Stimulated activated naive CD8-positive, alpha-beta T cell treated with anti-CD3 and anti-CD28 coated beads, Interleukin-15, amount 100 ng/mL, for 72 hours (primary cell): ENCODE results near the gene USP17L26.
"Not testable (repeated sequence)": the region's sequence is repeated elsewhere in the genome, so short reads cannot be mapped to it uniquely, and the experiment has no call there.

Experiments used
- ATAC-seq: fragments of 150-1000 bp; cut with Tn5 transposase; 2 replicates; pipeline ENCODE4 v1.10.0; 2021; ENCODE audit warnings: mild to moderate bottlenecking, moderate library complexity
- DNase-seq, 2 donors: peaks; one replicate each; pipeline ENCODE4 v3.0.0; 2021 to 2022
- H3K27ac Mint-ChIP-seq, 2 donors: one replicate each; pipeline ENCODE4 v1.8.0; 2022; ENCODE audit warnings: mild to moderate bottlenecking in 2 of 2, mixed read lengths in 2 of 2, moderate library complexity in 2 of 2
- H3K27me3 Mint-ChIP-seq: one replicate; pipeline ENCODE4 v1.8.0; 2022; ENCODE audit warnings: mixed read lengths
- H3K4me1 Mint-ChIP-seq: one replicate; pipeline ENCODE4 v1.8.0; 2022; ENCODE audit warnings: mild to moderate bottlenecking, mixed read lengths
- H3K4me3 Mint-ChIP-seq, 2 donors: one replicate each; pipeline ENCODE4 v1.8.0; 2022; ENCODE audit warnings: mild to moderate bottlenecking in 2 of 2, mixed read lengths in 2 of 2, moderate library complexity in 1 of 2
- H3K9me3 Mint-ChIP-seq, 2 donors: one replicate each; pipeline ENCODE4 v1.8.0; 2022; ENCODE audit warnings: mixed read lengths in 2 of 2

USP17L26 gene, protein sequence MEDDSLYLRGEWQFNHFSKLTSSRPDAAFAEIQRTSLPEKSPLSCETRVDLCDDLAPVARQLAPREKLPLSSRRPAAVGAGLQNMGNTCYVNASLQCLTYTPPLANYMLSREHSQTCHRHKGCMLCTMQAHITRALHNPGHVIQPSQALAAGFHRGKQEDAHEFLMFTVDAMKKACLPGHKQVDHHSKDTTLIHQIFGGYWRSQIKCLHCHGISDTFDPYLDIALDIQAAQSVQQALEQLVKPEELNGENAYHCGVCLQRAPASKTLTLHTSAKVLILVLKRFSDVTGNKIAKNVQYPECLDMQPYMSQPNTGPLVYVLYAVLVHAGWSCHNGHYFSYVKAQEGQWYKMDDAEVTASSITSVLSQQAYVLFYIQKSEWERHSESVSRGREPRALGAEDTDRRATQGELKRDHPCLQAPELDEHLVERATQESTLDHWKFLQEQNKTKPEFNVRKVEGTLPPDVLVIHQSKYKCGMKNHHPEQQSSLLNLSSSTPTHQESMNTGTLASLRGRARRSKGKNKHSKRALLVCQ

DNA sequence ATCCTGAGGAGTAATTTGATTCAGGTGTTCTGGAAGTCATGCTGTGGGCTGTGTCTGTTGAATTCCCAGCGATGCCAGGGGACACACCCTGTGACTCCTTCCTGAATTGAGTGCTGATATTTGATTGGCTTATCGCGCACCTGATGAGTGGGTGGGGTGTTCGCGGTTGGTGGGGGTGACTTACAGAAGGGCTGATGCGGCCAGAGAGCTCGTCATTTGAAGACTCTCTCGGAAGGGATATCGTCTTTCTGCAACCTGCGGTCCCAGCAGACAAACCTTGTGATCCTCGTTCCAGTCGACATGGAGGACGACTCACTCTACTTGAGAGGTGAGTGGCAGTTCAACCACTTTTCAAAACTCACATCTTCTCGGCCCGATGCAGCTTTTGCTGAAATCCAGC is at the start of gene USP17L26:
USP17L26 (plus strand) TSS at position 301 of the 400 bp plus-strand sequence; CDS start at position 301, 0 bp downstream.
- H3K27me3 Mint-ChIP-seq, ATAC-seq, H3K27ac Mint-ChIP-seq, H3K4me3 Mint-ChIP-seq, H3K9me3 Mint-ChIP-seq, DNase-seq, H3K4me1 Mint-ChIP-seq: not testable (repeated sequence)

DNA sequence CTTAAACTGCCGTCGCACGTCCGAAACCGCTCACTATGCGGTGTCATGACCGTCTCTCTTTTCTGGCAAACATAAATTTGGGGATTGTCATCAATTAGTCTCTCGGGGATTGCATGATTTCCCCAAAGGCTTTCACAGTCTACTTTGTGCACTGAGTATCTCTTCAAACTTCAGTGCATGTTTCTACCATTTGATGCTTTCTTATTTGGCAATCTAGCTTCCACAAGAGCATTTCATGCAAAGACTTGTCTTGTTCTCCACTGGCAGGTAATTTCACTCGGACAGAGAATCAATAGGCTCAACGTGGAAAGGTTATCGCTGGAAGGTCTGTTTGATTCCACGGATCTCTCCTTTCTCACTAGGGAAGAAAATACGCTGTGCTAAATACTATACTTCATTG is 10.3 kb upstream of the USP17L26 start:
- H3K27me3 Mint-ChIP-seq, DNase-seq, H3K27ac Mint-ChIP-seq, ATAC-seq, H3K4me1 Mint-ChIP-seq, H3K9me3 Mint-ChIP-seq, H3K4me3 Mint-ChIP-seq: not testable (repeated sequence)

DNA sequence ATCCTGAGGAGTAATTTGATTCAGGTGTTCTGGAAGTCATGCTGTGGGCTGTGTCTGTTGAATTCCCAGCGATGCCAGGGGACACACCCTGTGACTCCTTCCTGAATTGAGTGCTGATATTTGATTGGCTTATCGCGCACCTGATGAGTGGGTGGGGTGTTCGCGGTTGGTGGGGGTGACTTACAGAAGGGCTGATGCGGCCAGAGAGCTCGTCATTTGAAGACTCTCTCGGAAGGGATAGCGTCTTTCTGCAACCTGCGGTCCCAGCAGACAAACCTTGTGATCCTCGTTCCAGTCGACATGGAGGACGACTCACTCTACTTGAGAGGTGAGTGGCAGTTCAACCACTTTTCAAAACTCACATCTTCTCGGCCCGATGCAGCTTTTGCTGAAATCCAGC is 9.6 kb upstream of the USP17L26 start, which contains the start of gene USP17L24:
USP17L24 (plus strand) TSS at position 301 of the 400 bp plus-strand sequence; CDS start at position 301, 0 bp downstream.
- H3K4me3 Mint-ChIP-seq, H3K27me3 Mint-ChIP-seq, H3K9me3 Mint-ChIP-seq, H3K4me1 Mint-ChIP-seq, DNase-seq, ATAC-seq, H3K27ac Mint-ChIP-seq: not testable (repeated sequence)

DNA sequence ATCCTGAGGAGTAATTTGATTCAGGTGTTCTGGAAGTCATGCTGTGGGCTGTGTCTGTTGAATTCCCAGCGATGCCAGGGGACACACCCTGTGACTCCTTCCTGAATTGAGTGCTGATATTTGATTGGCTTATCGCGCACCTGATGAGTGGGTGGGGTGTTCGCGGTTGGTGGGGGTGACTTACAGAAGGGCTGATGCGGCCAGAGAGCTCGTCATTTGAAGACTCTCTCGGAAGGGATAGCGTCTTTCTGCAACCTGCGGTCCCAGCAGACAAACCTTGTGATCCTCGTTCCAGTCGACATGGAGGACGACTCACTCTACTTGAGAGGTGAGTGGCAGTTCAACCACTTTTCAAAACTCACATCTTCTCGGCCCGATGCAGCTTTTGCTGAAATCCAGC is 4.8 kb upstream of the USP17L26 start, which contains the start of gene USP17L25:
USP17L25 (plus strand) TSS at position 301 of the 400 bp plus-strand sequence; CDS start at position 301, 0 bp downstream.
- not testable (repeated sequence) for H3K4me1 Mint-ChIP-seq, ATAC-seq, DNase-seq, H3K27ac Mint-ChIP-seq, H3K4me3 Mint-ChIP-seq, H3K27me3 Mint-ChIP-seq, H3K9me3 Mint-ChIP-seq

DNA sequence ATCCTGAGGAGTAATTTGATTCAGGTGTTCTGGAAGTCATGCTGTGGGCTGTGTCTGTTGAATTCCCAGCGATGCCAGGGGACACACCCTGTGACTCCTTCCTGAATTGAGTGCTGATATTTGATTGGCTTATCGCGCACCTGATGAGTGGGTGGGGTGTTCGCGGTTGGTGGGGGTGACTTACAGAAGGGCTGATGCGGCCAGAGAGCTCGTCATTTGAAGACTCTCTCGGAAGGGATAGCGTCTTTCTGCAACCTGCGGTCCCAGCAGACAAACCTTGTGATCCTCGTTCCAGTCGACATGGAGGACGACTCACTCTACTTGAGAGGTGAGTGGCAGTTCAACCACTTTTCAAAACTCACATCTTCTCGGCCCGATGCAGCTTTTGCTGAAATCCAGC is 4.6 kb downstream of the USP17L26 start, which contains the start of gene USP17L5:
USP17L5 (plus strand) TSS at position 301 of the 400 bp plus-strand sequence; CDS start at position 301, 0 bp downstream.
- not testable (repeated sequence) for H3K4me1 Mint-ChIP-seq, ATAC-seq, DNase-seq, H3K9me3 Mint-ChIP-seq, H3K27ac Mint-ChIP-seq, H3K27me3 Mint-ChIP-seq, H3K4me3 Mint-ChIP-seq

DNA sequence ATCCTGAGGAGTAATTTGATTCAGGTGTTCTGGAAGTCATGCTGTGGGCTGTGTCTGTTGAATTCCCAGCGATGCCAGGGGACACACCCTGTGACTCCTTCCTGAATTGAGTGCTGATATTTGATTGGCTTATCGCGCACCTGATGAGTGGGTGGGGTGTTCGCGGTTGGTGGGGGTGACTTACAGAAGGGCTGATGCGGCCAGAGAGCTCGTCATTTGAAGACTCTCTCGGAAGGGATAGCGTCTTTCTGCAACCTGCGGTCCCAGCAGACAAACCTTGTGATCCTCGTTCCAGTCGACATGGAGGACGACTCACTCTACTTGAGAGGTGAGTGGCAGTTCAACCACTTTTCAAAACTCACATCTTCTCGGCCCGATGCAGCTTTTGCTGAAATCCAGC is 9.4 kb downstream of the USP17L26 start, which contains the start of gene USP17L27:
USP17L27 (plus strand) TSS at position 301 of the 400 bp plus-strand sequence; CDS start at position 301, 0 bp downstream.
- H3K9me3 Mint-ChIP-seq, H3K4me1 Mint-ChIP-seq, H3K27me3 Mint-ChIP-seq, H3K27ac Mint-ChIP-seq, DNase-seq, ATAC-seq, H3K4me3 Mint-ChIP-seq: not testable (repeated sequence)

DNA sequence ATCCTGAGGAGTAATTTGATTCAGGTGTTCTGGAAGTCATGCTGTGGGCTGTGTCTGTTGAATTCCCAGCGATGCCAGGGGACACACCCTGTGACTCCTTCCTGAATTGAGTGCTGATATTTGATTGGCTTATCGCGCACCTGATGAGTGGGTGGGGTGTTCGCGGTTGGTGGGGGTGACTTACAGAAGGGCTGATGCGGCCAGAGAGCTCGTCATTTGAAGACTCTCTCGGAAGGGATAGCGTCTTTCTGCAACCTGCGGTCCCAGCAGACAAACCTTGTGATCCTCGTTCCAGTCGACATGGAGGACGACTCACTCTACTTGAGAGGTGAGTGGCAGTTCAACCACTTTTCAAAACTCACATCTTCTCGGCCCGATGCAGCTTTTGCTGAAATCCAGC is 14.1 kb downstream of the USP17L26 start, which contains the start of gene USP17L28:
USP17L28 (plus strand) TSS at position 301 of the 400 bp plus-strand sequence; CDS start at position 301, 0 bp downstream.
- H3K4me1 Mint-ChIP-seq, DNase-seq, H3K27ac Mint-ChIP-seq, H3K27me3 Mint-ChIP-seq, H3K4me3 Mint-ChIP-seq, ATAC-seq, H3K9me3 Mint-ChIP-seq: not testable (repeated sequence)

DNA sequence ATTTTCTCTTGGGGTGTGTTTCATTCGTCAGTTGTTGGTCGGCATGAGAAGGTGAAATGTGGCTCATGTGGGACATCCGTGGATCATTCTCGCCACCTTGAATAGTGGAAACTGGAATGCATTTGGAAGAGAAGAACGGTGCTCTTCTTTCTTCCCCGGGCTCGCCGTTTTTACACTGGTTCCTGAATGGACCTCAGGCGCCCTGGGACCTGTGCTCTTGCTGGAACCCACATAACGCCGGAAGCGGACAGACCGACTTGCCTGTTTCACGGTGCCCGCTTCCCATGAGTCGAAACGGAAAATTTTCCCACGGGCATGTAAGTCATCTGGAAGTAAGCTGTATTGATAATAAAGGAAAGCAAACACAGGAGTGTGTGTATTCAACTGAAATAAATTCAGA is 16.4 kb downstream of the USP17L26 start:
- H3K27me3 Mint-ChIP-seq, H3K27ac Mint-ChIP-seq, ATAC-seq, H3K4me1 Mint-ChIP-seq, H3K9me3 Mint-ChIP-seq, H3K4me3 Mint-ChIP-seq: not testable (repeated sequence)
- peak in 1 of 2 donors; percentile 1 for DNase-seq

DNA sequence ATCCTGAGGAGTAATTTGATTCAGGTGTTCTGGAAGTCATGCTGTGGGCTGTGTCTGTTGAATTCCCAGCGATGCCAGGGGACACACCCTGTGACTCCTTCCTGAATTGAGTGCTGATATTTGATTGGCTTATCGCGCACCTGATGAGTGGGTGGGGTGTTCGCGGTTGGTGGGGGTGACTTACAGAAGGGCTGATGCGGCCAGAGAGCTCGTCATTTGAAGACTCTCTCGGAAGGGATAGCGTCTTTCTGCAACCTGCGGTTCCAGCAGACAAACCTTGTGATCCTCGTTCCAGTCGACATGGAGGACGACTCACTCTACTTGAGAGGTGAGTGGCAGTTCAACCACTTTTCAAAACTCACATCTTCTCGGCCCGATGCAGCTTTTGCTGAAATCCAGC is 18.9 kb downstream of the USP17L26 start, which contains the start of gene USP17L29:
USP17L29 (plus strand) TSS at position 301 of the 400 bp plus-strand sequence; CDS start at position 301, 0 bp downstream.
- not testable (repeated sequence) for H3K4me3 Mint-ChIP-seq, DNase-seq, H3K9me3 Mint-ChIP-seq, ATAC-seq, H3K27me3 Mint-ChIP-seq, H3K4me1 Mint-ChIP-seq, H3K27ac Mint-ChIP-seq

DNA sequence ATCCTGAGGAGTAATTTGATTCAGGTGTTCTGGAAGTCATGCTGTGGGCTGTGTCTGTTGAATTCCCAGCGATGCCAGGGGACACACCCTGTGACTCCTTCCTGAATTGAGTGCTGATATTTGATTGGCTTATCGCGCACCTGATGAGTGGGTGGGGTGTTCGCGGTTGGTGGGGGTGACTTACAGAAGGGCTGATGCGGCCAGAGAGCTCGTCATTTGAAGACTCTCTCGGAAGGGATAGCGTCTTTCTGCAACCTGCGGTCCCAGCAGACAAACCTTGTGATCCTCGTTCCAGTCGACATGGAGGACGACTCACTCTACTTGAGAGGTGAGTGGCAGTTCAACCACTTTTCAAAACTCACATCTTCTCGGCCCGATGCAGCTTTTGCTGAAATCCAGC is 28.4 kb downstream of the USP17L26 start, which contains the start of gene USP17L30:
USP17L30 (plus strand) TSS at position 301 of the 400 bp plus-strand sequence; CDS start at position 301, 0 bp downstream.
- ATAC-seq, H3K4me1 Mint-ChIP-seq, H3K27me3 Mint-ChIP-seq, DNase-seq, H3K9me3 Mint-ChIP-seq, H3K4me3 Mint-ChIP-seq, H3K27ac Mint-ChIP-seq: not testable (repeated sequence)

DNA sequence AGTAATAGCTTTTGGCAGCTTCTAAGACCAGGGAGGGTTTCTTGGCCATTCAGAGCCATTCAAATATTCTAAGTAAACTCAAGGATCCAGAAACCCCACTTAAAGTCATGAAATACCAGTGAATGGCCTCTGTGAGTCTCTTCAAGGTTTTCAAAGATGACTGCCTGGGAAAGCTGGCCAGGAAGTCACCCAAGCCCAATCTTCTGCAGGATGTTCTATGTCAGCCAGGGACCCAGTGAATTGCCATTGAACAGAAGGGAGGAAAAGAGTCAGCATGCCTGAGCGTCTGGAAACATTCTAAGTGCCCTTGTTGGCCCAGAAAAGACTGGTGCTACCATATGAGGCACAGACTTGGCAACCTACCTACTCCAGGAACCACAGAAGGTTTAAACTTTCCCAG is 45.4 kb downstream of the USP17L26 start:
- H3K4me1 Mint-ChIP-seq, ATAC-seq, H3K9me3 Mint-ChIP-seq, H3K27ac Mint-ChIP-seq, H3K27me3 Mint-ChIP-seq, DNase-seq, H3K4me3 Mint-ChIP-seq: not testable (repeated sequence)

DNA sequence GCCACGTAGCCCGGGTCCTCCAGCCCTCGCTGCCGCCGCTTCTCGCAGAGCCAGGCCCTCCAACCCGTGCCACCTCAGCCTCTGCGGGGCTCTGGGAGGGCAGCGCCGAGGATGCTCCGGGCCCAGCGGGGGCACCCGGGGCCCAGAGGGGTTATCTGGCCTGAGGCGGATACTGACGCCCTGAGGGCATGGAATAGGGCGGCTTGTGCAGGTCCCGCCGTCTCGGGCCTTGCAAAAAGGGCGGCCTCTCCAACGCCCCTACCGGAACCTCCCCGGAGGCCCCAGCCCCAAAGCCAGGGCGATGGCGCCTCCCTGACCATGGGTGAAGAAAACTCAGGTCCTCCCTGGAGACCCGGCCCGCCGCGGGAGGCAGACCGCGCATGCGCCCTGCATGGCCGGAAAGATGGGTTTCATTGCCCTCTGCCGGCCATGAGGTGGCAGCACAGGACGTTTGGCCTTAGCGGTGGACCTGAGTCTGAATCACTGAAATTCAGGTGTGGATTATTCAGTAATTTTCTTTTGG is 46.6 kb downstream of the USP17L26 start:
- not testable (repeated sequence) for H3K27ac Mint-ChIP-seq, H3K27me3 Mint-ChIP-seq, H3K9me3 Mint-ChIP-seq, H3K4me1 Mint-ChIP-seq
- DNase-seq, result peak; percentile 63 to 72
- H3K4me3 Mint-ChIP-seq, result peak overlapping the region; percentile 58 to 63
- peak; percentile 76 for ATAC-seq

DNA sequence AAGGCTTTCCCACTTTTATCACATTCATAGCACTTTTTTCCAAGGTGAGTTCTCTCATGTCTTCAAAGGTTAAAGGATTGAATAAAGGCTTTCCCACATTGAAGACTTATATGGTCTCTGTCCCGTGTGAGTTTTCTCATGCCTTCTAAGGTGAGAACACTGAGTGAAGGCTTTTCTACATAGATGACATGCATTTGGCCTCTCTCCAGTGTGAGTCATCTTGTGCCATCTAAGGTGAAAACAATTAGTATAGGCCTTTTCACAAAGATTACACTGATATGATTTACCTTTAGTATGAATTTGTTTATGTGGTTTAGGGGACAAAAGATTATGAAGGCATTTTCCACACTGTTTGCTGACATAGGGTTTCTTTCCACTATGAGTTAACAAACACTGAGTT is 49.7 kb downstream of the USP17L26 start:
- ATAC-seq, result no peak
- Mint-ChIP-seq H3K27ac (no peak overlapping the region), H3K9me3 (no peaks in the 10 kb centered on the region), H3K4me3 (no peak overlapping the region), H3K27me3 (no peaks in the 10 kb centered on the region), H3K4me1 (no peaks in the 10 kb centered on the region)
- no peak for DNase-seq
